Psoas muscle (tissue), 8 donors: ENCODE data around the gene STOM. TPM values are rescaled to one million over a fixed set of nuclear protein-coding genes. Genes with fewer than 3 reads are reported as not detected.
A peak's percentile ranks its signal among the peaks of the same experiment; 100 is the strongest.

ENCODE experiments used
- ATAC-seq, 4 donors: fragments of 200-7000 bp; cut with Tn5 transposase; one replicate each; pipeline ENCODE4 v1.9.1; 2020; ENCODE audit warnings: moderate library complexity in 3 of 4, mild to moderate bottlenecking in 2 of 4
- DNase-seq, 2 donors: peaks; one replicate each; pipeline ENCODE4 v3.0.0-alpha.2; 2020
- H3K27ac ChIP-seq: fragments of 200-600 bp; one replicate; pipeline ENCODE4 v1.8.0; 2022
- H3K27me3 ChIP-seq, 3 donors: fragments of 200-600 bp in 1 of 3; one replicate each; pipeline versions ENCODE4 v1.6.1 to v1.8.0; 2013 to 2022; ENCODE audit warnings: low read length in 2 of 3, mild to moderate bottlenecking in 2 of 3, moderate library complexity in 1 of 3; ENCODE audit not compliant: insufficient read depth in 3 of 3
- H3K36me3 ChIP-seq, 2 donors: fragments of 200-600 bp in 1 of 2; one replicate each; pipeline versions ENCODE4 v1.6.1 to v1.8.0; 2013 to 2022; ENCODE audit warnings: low read depth in 1 of 2, mild to moderate bottlenecking in 1 of 2, moderate library complexity in 1 of 2; ENCODE audit not compliant: insufficient read depth in 1 of 2
- H3K4me1 ChIP-seq: fragments of 200-600 bp; one replicate; pipeline ENCODE4 v1.8.0; 2022
- H3K4me3 ChIP-seq: fragments of 200-600 bp; one replicate; pipeline ENCODE4 v1.8.0; 2022; ENCODE audit warnings: mild to moderate bottlenecking
- H3K9me3 ChIP-seq: fragments of 200-600 bp; one replicate; pipeline ENCODE4 v1.8.0; 2022
- WGBS, 3 donors: extraction: QIAGEN DNeasy Blood & Tissue Kit; methylation state at CpG; one replicate each; pipeline versions ENCODE4 v1.1.6 to v1.1.7; 2013; 5-methylcytosine and 5-hydroxymethylcytosine counted together
- intact Hi-C, 2 donors: fragments of 100-400 bp; cut with DNase I; formaldehyde crosslinking; loops; one replicate each; pipeline versions ENCODE4 v1.11.0 to v1.14.2; 2022
- polyA plus RNA-seq, 3 donors: library from polyadenylated mRNA; stranded (reverse); fragments of 200-250 nt; gene quantifications; one replicate each; pipeline ENCODE4 v1.2.3, GENCODE V29; 2013
- total RNA-seq, 4 donors: library from RNA; stranded (reverse); fragmentation: NEBNext Ultra II Directional in 2 of 4; extraction: Animal tissue kit (Norgen Biotek cat#: 25700) in 2 of 4; gene quantifications; one replicate each; pipeline versions ENCODE4 v1.2.1 to v1.2.4, GENCODE V29; 2021 to 2023
- TF ChIP-seq, protein P1 (sequence below): fragments of 200-600 bp; IDR thresholded peaks from one replicate; pipeline ENCODE4 v1.8.0; 2022; ENCODE audit warnings: antibody characterized with exemption
- donor health status: healthy with polysubstance abuse.
- donor health status: DM: no; HTN: no; CAD: no; lungs with moderate emphysema.
- donor health status: Bipolar disorder and iron deficiency.
- donor health status: healthy.
- donor health status: DM: yes; HTN: yes; CAD: no.
- donor health status: DM: no; HTN: no; CAD: no.
- donor health status: DM: no; HTN: no; CAD: no.
- donor health status: DM: yes; HTN: yes; CAD: no.

Gene STOM
- total and polyA plus RNA-seq, 7 donors, result 53.2 to 237 (median 89.6) TPM

DNA sequence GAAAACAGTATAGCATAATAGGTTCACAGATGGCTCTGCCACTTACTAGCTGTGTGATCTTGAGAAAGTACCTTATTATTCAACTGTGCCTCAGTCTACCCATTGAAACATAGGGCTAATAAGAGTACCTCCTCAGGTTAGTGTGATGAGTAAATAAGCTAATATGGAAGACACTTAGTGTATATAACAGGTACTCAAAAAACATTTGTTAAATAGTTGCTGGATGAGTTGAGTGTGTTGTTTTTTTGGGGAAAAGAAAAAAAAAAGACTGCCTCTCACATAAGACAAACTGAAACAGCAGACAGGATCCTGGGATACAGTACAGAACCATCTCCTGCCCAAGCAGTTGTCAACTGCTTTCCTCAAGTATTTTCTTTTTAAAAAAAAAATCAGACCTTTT lies 5.2 kb downstream of the STOM start:
- peaks cover 77% of the 10 kb centered on the region for H3K4me1 ChIP-seq
- no peaks in the 10 kb centered on the region for H3K27me3 ChIP-seq
- intact Hi-C loops, result loop anchor here in 1 of 2 donors (5.0 kb wide), 1 partner anchor 43 kb away; no protein-coding TSS in a partner anchor
- H3K27ac ChIP-seq, result peak overlapping the region; percentile 98
- TF ChIP-seq, protein P1, sequence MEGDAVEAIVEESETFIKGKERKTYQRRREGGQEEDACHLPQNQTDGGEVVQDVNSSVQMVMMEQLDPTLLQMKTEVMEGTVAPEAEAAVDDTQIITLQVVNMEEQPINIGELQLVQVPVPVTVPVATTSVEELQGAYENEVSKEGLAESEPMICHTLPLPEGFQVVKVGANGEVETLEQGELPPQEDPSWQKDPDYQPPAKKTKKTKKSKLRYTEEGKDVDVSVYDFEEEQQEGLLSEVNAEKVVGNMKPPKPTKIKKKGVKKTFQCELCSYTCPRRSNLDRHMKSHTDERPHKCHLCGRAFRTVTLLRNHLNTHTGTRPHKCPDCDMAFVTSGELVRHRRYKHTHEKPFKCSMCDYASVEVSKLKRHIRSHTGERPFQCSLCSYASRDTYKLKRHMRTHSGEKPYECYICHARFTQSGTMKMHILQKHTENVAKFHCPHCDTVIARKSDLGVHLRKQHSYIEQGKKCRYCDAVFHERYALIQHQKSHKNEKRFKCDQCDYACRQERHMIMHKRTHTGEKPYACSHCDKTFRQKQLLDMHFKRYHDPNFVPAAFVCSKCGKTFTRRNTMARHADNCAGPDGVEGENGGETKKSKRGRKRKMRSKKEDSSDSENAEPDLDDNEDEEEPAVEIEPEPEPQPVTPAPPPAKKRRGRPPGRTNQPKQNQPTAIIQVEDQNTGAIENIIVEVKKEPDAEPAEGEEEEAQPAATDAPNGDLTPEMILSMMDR, result no peak
- peaks cover 0 to 32% of the 10 kb centered on the region in 2 donors for H3K36me3 ChIP-seq
- H3K4me3 ChIP-seq, result peak overlapping the region; percentile 87
- DNase-seq (no peak), ATAC-seq (no peak)
- no peaks in the 10 kb centered on the region for H3K9me3 ChIP-seq

DNA sequence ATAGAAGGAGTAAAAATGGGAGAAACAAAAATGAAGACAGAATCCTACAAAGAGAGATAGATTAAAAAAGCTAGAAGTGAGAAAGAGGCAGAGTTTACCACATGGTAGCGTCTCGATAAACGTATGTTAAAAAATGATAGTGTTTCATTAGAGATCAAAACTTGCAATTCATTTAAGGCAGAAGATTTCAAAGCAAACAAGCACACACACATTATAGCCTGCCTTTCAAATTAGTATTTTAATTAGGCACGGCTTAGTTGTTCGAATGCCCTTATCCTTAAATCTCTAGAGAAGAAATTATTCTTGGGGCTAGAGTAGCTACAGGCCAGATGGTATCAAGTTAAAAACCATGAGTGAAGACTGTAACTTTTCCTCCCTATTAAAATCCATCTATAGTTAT lies 6.0 kb downstream of the STOM start:
- TF ChIP-seq, protein P1, result no peak
- peak overlapping the region; percentile 98 for H3K27ac ChIP-seq
- peaks cover 85% of the 10 kb centered on the region for H3K4me1 ChIP-seq
- no peaks in the 10 kb centered on the region for H3K27me3 ChIP-seq
- DNase-seq (no peak), ATAC-seq (no peak)
- WGBS, 3 donors, result 30 to 53% (median 38%) methylated on average over 5 of the region's 5 CpGs
- H3K9me3 ChIP-seq, result no peaks in the 10 kb centered on the region
- intact Hi-C loops, result loop anchor here in 1 of 2 donors (5.0 kb wide), 1 partner anchor 42 kb away; no protein-coding TSS in a partner anchor
- peak overlapping the region; percentile 87 for H3K4me3 ChIP-seq
- H3K36me3 ChIP-seq, result peaks cover 0 to 32% of the 10 kb centered on the region in 2 donors

DNA sequence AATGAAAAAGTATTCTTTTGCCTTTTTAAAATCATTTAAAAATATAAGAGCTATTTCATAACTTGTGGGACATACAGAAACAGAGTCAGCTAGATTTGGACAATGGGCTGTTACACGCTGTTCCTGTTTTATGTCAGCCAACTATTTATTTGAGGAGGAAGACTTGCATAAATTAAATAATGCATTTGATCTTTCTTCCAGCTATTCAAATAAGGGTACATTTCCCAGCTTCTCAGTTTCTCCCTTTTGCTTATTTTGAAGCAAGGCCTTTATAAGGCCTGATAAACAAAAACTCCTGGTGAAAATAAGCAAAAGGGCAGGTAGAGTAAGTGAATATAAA lies 6.5 kb downstream of the STOM start:
- Histone ChIP-seq H3K9me3 (no peaks in the 10 kb centered on the region), H3K27me3 (no peaks in the 10 kb centered on the region), H3K36me3 (peaks cover 0 to 32% of the 10 kb centered on the region in 2 donors), H3K4me1 (peaks cover 87% of the 10 kb centered on the region), H3K27ac (peak overlapping the region; percentile 98), H3K4me3 (peak overlapping the region; percentile 87)
- intact Hi-C loops, result loop anchor here in 1 of 2 donors (5.0 kb wide), 1 partner anchor 41 kb away; no protein-coding TSS in a partner anchor
- no peak for DNase-seq
- ATAC-seq, result no peak
- 9 to 29% (median 15%) methylated on average over 1 of the region's 1 CpG for WGBS, 3 donors
- TF ChIP-seq, protein P1, result no peak

DNA sequence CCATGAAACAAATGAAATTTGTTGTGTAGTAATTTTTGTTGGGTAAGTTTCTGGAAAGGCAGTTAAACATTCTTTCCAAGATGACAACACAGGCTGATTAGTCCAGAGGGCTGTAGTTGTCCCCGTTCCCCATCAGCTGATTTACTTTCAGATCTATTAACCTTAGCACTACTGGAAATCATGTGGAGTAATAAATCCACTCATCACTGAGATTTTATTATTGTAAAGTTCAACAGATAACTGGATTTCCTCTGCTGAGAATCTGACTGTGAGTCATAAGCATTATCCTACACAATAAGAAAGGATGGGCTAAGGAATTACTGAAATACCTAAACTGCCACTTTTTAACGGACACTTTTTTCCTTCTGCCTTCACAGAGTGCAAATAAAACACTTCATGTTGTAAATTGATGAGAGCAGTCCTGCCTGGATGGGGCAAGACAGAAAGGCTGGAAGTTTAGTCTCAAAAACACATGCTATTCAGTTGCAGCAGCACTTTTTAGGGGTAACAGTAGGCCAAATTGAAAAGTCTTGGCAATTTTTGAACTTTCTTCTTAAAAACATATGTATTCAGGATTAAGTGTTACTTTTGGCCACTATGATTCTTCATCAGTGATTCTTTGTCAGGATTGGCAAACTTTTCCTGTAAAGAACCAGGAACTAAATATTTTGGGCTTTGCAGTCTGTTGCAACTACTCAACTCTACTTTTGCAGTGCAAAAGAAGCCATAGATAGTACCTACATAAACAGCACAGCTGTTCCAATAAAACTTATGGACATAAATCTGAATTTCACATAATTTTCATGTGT lies 7.0 kb downstream of the STOM start:
- intact Hi-C loops, result loop anchor here in 1 of 2 donors (5.0 kb wide), 1 partner anchor 41 kb away; no protein-coding TSS in a partner anchor
- H3K36me3 ChIP-seq, result peaks cover 0 to 36% of the 10 kb centered on the region in 2 donors
- peak overlapping the region; percentile 98 for H3K27ac ChIP-seq
- 3 to 5% (median 5%) methylated on average over 2 of the region's 2 CpGs for WGBS, 3 donors
- TF ChIP-seq, protein P1, result no peak
- H3K9me3 ChIP-seq, result no peaks in the 10 kb centered on the region
- peak overlapping the region; percentile 87 for H3K4me3 ChIP-seq
- DNase-seq (no peak), ATAC-seq (peak; percentile 36 to 67 (median 57))
- H3K27me3 ChIP-seq, result no peaks in the 10 kb centered on the region
- peaks cover 93% of the 10 kb centered on the region for H3K4me1 ChIP-seq
